Upper lobe of left lung (tissue), 4 donors: ENCODE data around the gene SSNA1.

Experiments
- CTCF ChIP-seq, 6 experiments: fragments of 450-650 bp in 4 of 6; fragments of 200-600 bp in 2 of 6; sonication (generic) in 2 of 6; IDR thresholded peaks; one replicate each; pipeline ENCODE4 v1.5.1; 2016 to 2019; ENCODE audit warnings: antibody characterized with exemption in 6 of 6
- EP300 ChIP-seq, 4 donors: sonication (generic); formaldehyde crosslinking; IDR thresholded peaks; one replicate each; pipeline ENCODE4 v1.5.1; 2017; ENCODE audit warnings: antibody characterized with exemption in 4 of 4, control low read depth in 2 of 4
- POLR2A ChIP-seq, 4 donors: fragments of 450-650 bp; IDR thresholded peaks; one replicate each; pipeline ENCODE4 v1.5.1; 2016 to 2017; ENCODE audit warnings: antibody characterized with exemption in 4 of 4, mild to moderate bottlenecking in 2 of 4
- POLR2AphosphoS5 ChIP-seq, 2 donors: sonication (generic); formaldehyde crosslinking; IDR thresholded peaks; one replicate each; pipeline ENCODE4 v1.5.1; 2017; ENCODE audit warnings: antibody characterized with exemption in 2 of 2

- TF ChIP-seq CTCF (IDR thresholded peaks at IDR 0.05) = no peak
- no peak for TF ChIP-seq POLR2A (IDR thresholded peaks at IDR 0.05)
- no peak for TF ChIP-seq EP300 (IDR thresholded peaks at IDR 0.05)
- no peak for TF ChIP-seq POLR2AphosphoS5 (IDR thresholded peaks at IDR 0.05)
Measured at GRCh38 chr9:137152844-137153405, 35.6 kb upstream of the SSNA1 start.
